Activated T-cell treated with anti-CD3 and anti-CD28 coated beads for 48 hours (primary cell): ENCODE data around the gene PSIP1.
"Not testable (repeated sequence)": the region's sequence is repeated elsewhere in the genome, so short reads cannot be mapped to it uniquely, and the experiment has no call there.

ENCODE experiments used
- DNase-seq: peaks from one replicate; pipeline ENCODE4 v3.0.0-alpha.2; 2020; ENCODE audit warnings: low read depth

PSIP1 gene

DNA sequence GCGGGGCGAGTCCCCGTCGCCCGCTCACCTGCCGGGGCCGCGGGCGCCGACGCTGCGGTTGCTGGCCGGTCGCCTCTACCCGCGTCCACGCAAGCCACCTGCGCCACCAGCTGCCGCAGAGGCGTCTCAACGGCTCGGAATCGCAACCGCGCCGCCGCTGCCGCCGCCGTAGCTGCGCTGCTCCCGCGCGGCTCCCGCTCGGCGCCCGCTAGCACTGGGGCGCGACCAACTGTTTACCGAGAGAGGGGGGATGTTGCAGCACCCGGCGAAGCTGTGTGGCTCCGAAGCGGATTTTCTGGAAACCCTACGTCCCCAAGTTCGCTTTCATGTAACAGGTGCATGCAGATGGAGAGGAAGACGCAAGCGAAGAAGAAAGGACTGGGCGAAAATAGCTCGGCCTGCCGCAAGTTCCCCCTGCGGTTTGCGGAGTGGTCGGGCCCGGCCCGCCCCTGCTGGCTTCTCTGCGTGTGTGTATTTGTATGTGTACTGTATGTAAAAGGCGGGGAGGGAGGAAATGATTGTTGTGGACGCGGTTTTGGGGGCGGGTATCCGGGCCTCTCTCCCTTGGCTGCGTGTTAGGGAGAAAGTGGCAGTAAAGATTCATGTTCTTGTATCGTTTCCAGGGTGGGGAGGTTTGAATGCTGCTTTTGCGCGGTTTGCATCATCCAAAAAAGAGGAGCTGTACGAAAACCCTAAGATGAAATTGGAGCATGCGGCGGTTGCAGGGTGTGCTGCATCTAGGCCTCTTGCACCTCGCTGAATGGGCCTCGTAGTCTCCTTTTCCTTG lies at the start of gene PSIP1:
Gene PSIP1 (minus strand): TSS at position 182 of the 787 bp plus-strand sequence. CDS start 782 bp downstream, outside the sequence.
- DNase-seq, result peak; percentile 78

DNA sequence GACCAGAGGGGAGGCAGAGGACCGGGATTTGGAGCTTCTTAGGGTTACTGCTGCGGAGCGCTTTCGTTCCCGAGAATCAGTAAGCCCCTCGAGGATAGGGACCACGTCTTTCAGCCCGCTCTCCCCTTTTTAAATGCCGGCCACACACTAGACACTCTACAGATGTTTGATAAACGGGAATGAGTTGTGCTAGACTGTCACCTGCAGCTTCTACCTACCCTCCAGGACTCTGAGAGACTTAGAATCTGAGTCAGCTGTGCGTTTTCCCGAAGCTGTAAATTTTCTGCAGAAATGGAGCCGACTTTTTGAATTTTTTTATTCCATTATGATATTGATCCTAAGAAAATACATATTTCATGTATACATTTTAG lies 42.7 kb upstream of the PSIP1 start:
- DNase-seq, result no peak

DNA sequence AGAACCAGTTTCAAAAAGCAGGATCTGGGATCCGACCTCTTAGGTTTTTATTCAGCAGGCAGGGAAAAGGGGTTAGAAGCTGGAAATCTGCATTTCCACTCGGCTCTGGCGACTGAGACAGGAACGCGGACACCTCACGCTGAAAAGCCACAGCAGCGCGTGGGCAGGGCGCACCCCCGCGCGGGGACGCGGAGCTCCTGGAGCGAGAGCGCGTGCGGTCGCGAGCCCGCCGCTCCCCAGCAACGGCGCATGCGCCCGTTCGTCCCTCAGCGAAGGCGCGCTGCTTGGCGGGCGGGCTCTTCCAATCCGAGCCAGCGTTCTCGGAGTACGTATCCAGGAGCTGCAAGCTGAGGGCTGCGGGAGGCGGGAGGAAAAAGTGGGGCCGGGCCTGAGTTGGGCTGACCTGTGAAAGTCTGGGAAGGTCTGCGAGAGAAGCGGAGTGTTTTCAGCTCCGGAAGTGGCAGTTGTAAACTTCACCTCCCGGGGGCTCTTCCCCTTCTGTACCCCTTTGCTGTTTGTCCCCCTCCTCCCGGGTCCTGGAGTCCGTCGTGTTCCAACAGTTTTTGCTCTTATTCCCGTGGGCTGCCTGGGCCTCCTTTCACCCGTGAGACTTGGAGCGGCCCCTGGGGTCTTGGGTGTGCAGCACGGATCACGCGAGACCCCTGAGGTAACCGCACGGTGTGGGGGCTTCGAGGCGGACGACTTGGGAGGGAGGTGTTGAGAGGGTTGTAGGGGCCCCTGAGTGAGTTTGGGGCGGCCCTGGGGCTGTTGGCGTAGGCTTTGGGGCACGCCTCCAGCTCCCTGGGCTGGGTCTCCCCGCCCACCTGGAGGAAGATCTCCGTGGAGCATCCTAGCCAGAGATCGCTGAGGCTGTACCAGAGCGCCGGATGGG lies 42.1 kb upstream of the PSIP1 start, which contains the start of gene CCDC171:
Gene CCDC171 (plus strand): TSS at position 408 of the 892 bp plus-strand sequence. CDS start 11,046 bp downstream, outside the sequence.
- peak; percentile 85 for DNase-seq

DNA sequence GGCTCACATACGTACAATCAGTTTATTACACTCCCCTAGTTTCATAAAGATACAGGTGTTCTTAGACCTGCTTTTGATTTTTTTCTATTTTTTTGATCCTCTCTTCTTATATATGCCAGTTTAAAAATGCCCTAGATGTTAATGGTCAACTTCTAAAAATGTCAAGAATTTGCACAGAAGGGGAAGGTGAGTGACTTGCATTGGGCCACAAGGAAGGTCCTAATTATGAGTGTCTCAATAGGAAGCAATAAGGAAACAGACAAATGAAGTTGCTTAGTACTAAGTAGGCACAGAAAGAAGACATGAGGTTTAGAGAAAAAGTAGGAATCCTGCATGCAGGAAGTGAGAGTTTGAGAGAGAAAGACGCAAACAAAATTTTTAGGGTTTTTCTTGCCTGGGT lies 38.8 kb upstream of the PSIP1 start:
- DNase-seq, result no peak

DNA sequence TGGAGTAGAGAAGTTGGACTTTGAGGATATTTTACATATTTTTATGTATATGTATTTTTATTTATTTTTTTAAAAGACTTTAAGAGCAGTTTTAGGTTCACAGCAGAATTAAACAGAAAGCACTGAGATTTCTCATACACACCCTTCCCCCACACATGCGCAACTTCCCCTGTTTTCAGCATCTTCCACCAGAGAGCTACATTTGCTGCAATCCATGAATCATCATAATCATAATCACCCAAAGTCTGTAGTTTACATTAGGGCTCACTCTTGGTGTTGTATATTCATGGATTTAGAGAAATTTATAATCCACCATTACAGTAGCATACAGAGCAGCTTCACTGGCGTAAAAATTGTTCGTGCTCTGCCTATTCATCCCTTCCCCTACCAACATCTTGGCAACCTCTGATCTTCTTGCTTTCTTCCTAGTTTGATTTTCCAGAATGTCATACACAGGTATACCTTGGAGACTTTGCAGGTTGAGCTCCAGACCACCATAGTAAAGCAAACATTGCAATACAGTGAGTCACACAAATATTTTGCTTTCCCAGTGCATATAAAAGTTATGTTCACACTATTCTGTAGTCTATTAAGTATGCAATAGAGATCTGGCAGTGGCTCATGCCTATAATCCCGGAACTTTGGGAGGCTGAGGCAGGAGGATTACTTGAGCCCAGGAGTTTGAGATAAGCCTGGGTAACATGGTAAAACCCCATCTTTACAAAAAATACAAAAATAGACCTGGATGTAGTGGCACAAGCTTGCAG lies 32.5 kb upstream of the PSIP1 start:
- no peak for DNase-seq

DNA sequence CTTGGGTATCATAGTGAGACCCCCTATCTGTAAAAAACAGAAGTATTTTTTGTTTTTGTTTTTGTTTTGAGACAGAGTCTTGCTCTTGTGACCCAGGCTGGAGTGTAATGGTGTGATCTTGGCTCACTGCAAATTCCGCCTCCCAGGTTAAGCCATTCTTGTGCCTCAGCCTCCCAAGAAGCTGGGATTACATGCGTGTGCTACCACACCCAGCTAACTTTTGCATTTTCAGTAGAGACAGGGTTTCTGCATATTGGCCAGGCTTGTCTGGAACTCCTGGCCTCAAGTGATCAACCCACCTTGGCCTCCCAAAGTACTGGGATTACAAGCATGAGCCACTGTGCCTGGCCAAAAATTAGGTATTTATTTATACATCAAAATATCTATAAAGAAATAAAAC lies 31.9 kb upstream of the PSIP1 start:
- no peak for DNase-seq

DNA sequence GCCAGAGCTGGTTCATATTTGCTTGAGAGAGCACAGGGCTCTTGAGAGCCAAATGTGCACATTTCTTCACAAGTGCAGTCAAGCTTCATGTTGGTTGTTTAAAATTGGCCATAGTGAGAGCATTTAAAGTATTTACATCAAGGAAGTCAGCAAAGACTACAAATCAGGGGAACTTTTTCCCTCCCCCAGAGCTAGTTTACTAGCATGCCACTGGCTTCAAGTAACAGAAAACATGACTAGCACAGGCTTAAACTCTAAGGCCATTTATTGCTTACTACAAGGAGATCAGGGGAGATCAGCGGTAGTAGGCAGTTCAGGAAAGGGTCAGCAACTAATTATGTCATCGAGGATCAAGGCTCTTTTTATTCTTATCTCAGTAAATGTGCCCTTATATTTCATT lies 31.1 kb upstream of the PSIP1 start:
- DNase-seq, result no peak

DNA sequence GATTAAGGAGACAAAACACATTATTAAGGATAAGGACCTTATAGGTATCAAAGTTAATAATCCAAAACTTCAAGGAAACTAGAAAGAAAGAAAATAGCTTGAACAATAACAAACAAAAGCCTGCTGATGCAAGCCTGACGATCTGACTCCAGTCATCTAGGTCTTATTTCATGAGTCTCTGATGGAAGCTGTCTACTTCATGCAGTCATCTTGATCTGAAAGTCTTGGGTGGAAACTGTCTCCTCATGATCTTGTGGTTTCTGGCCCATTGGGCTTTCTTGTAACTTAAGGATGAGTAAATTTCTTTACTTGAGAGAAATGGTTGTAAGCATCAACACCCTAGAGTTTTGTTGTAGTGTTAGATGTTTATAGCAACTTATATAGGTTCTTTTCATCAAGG lies 20.6 kb upstream of the PSIP1 start:
- DNase-seq, result no peak

DNA sequence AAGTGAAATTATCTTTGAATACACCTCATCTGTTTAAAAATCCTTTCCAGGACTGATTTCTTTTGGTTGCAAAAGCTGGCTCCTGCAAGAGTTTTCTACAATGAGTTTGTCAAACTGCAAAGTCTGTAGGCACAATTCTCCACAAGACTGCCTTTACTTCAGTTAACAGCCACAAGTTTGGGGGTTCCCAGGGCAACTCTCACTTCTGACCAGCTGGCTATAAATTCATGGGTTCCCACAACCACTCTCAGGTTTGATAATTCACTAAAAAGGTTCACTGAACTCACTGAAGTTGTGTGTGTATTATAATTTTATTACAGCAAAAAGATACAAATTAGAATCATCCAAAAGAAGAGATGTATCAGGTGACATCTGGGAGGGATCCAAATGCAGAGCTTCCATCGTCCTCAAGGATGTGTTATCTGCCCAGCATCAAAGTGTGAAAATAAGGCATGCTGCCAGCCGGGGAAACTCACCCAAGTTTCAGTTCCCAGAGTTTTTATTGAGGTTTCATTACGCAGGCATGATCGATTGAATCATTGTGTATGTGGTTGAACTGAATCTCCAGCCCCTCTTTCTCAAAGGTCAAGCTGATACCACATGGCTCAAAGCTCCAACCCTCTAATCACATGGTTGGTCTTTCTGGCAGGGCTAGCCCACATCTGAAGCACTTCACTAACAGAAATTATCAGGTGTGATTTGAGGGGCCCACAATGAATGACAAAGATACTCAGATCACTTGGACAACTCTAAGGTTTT lies 19.0 kb upstream of the PSIP1 start:
- no peak for DNase-seq

DNA sequence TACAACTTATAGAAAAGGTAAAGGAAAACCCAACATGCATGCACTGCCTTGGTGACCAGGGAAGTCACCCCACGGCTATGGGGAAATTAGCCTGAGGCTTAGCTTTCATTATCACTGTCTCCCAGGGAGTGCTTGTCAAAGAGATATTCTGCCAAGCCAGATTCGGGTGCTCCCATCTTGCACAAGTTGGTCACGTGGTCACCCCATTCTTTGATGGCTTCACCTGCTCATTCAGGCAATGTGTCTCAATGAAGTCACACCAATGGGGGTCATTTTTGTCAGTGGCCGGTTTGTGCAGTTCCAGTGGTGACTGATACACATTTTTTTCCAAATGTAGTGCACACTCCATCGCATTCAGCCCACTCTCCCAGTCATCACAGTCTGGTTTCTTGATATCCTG lies 16.3 kb upstream of the PSIP1 start:
- not testable (repeated sequence) for DNase-seq

DNA sequence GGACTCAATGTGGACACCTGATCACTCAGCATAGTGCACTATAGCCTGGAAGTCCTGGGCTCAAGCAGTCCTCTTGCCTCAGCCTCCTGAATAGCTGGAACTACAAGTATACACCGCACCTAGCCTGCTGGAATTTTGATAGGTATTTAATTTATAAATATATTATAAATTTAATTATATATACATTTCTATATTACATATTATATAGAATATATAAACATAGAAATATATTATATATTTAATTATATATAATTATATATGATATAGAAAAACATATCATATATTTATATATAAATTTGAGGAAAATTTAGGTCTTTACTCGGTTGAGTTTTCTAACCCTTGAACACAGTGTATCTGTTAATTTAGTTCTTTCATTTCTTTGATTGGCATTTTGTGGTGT lies 15.2 kb upstream of the PSIP1 start:
- DNase-seq, result no peak

DNA sequence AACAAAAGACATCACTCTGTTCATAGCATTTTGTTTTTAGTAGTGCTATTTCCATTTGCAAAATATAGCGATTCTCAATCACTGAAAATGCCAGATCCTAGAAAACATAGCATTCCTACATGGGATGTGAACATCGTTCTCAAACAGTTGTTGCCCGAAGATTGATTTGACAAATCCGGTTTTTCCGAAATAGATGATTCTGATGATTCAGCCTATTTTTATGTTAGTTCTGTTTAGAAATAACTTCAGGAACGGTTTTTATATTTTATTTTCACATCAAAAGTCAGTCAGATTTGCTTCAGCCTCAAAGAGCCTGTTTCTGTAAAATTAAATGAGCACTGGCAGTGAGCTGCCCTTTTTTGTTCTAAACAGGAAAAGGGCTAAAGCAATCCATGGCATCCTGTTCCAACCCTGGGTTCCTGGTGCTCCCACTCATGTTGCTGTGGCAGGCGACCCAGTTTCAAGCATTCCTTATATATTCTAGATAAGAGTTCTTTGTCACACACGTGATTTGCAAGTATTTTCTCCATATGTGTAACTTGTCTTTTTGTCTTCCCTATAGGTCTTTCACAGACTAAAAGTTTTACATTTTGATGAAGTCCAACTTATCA lies 14.2 kb upstream of the PSIP1 start:
- DNase-seq, result no peak

DNA sequence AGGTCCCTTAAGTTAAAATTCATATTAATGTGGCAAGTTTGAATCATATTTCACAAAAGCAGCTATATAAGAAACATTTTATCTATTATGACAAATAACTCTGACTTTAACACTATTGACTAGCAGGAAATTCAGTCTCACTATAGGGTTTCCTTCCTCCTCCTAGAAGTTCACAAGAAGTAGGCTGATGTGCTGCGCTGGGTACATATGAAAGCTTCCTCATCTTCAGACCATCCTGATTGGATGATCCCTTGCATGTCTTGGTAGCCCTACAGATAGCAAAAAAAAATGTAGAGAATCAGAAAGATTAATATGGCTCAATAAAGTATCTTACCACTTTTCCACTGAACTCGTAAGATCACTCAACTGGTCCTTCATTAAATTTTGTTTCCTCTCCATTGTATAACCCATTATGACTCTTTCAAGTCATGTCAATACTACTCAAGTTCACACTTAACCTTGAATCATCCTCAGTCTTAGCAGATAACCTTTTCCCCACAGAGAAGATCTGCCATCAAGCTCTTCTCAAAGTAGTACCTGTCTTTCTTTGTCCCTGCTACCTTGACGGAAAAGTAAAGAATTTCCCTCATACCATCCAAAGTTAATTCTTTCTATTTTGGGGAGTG lies 11.5 kb upstream of the PSIP1 start:
- no peak for DNase-seq

DNA sequence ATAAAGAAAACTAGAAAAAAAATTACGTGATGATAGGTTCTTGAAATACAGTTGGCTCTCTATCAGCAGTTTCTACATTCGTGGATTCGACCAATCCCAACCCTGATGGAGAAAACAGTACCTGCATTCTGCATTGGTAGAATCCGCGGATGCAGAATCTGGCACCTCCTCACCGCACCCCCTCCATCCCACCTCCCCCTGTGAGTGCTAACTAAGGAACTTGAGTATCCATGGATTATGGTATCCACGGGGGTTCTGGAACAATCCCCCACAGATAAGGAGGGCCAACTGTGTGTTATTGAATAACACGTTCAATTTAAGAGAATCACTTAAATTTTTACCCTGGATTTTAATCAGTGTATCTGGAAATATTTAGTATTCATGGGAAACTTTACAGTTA lies 10.5 kb upstream of the PSIP1 start:
- no peak for DNase-seq

DNA sequence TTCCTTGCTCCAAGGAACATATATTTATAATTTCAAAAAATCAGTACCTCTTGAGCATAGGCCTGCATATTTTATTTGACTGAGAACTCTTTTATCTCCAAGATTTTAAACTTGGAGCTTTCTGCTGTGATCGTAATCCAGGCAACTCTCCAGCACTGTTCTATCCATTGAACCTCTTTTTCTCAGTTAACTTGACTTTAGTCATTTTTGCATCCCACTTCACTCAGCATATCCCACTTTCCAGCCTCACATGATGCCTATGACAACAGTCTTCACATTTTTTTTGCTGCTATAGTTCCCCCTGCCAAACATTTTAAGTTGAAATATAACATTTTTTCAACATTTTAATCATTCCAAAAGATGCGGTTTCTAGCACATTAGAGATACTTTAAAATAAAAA lies 9.1 kb upstream of the PSIP1 start:
- DNase-seq, result no peak

DNA sequence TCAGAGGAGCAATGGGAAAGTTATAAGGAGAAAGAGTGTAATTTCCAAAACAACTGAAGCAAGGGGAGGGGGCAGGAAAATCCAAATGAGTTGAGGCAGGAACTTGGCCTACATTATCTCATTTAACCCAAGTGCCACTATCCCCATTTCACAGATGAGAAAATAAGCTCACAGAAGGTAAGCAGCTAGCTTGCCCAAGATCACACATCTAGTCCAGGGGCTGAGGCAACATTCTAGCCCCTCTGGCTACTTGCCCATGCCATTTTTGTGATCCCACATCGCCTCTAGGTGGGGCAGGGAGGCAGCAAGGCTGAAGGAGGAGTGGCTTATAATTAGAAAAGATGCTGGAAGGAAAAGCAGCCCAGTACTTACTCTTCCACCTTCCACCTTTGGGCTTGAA lies 2.6 kb upstream of the PSIP1 start:
- no peak for DNase-seq

DNA sequence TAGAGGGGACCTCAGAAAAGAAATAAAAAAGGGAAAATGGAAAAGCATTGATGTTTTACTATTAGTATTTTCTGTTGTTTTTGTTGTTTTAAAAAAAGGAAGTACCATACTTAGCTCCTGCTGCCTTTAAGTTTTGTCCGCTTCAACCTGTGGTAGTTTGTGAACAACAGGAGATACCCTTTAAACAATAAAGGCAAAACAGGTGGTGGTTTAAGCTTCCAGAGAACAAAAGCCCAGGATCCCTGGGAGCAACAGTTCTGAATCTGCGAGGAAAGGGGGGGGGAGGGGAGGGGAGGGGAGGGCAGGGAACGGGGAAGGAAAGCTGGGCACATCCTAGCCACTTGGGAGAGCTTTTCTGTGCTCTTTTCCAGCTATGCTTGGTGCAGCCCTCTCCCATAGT lies 2.1 kb upstream of the PSIP1 start:
- DNase-seq, result no peak

DNA sequence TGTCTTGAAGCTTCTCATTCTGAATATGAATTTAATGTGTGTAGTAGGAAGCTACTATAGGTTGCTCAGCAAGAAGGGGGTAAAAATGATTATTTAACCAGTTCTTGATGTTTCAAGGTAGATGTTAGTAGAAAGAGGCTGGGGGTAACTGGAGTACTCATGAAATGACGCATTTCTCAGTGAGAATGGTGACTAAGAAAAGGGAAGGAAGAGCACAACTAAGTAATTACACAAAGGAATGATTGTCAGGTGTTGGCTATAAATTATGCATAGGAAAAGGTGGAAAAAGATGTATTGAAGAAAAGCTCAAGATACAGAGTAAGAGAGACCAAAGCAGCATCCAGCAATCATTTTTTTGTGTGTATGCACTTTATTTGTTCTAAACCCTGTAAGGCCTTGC lies 1.4 kb upstream of the PSIP1 start:
- no peak for DNase-seq

DNA sequence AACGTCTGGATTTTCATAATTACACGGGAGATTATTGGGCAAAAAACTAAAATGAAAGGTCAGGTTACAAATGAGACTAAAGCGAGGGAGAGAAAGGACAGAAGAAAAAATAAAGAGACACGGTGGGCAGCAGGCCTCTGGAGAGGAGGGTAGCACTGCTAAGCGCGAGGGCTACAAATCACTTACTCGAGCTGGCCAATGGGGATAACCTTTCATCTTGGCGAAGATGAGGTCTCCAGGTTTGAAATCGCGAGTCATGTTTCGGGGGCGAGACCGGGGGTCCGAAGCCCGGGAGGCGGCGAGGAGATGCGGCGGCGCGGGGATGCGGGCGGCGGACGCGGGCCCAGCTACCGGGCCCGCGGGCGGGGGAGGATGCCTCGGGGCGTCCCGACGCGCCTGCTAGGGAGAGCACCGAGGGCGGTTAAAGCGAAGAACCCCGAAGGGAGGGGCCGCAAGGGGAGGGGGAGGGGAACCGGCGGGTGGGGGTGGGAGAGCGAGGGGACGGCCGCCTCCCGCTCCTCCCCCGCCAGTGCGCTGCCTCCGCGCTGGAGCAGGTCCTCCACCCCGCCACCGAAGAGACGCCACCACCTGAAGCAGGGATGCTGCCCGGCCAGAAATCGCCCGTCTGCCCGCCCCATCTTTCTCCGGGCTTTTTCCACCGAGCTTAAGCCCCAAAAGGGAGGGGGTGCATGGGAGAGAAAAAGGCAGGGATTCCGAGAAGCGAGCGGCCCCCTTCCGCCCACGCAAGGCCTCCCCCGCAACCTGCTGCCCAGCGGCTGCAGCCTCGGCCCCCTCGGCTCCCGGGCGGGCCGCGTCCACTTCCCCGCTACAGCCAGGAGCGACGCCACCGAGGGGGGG lies 610 bp downstream of the PSIP1 start:
- peak; percentile 46 for DNase-seq

DNA sequence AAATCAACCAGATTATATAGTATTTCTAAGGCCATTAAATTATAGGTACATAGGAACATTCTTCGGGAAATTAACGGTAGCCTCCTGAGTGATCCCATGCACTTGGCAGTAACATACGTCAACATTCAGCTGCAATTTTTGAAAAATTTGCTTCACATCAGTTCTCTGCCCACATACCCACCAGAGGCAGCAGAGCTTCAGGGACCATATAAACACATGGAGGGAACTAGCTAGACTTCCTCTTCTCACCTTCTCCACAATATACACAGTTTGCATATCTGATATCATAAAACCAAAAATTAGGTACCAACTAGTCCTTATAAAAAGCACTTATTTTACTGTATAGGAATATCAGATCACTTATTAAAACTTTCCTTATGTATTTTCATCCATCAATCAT lies 4.8 kb downstream of the PSIP1 start:
- no peak for DNase-seq
